Measurements from ENCODE around the gene FOXN1. TPM values are rescaled to one million over a fixed set of nuclear protein-coding genes. Genes with fewer than 3 reads are reported as not detected.

FOXN1 gene
- total and polyA plus RNA-seq, 2 of the 13 experiments (the other 11 are each of a cell fraction or from before 2014, with no cell fraction given) = 0.01 TPM; not detected in 1

DNA sequence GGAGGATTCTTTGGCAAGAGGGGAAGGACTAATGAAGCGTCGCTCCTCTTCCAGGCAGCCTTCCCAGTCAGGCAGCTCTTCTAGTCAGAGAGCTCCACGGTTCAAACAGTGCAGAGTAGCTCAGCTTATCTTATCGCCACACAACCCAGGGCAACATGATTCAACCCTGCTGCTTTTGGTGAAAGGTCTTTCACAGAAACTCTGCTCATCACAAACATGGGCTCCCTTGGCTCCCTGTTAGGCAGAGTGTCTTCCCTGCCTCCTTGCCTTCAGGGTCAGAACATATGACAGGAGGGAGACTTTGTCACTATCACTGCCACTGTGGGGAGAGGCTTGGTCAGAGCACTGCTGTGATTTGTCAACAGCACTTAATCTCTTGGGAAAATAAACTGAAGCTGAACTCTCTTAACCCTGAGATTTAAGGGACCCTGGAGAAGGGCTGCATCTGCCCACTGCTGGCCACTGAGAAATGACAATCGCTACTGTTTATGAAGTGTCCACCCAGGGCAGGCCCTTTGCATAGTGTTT lies 39.6 kb upstream of the FOXN1 start:
- Histone ChIP-seq H3K9ac (ENCODE audit: insufficient read depth, low read depth, low read length) (no peak overlapping the region), H3K36me3 (replicated peaks in 1 of 2; ENCODE audit: control insufficient read depth in 1 of 2, insufficient read depth in 2 of 2, low read length in 2 of 2) (no peaks in the 10 kb centered on the region), H3K79me2 (ENCODE audit: insufficient read depth, low read length) (no peaks in the 10 kb centered on the region), H2AFZ (ENCODE audit: low read length) (no peak overlapping the region), H3K9me3 (ENCODE audit: low read length) (no peaks in the 10 kb centered on the region), H3K4me1 (ENCODE audit: insufficient read depth, low read length) (peaks cover 21% of the 10 kb centered on the region), H3K27ac (ENCODE audit: extremely low read length, insufficient read depth, low read length) (no peak overlapping the region), H3K4me3 (replicated peaks in 1 of 3; ENCODE audit: insufficient read depth in 1 of 3, low read depth in 2 of 3, low read length in 3 of 3) (no peak overlapping the region), H4K20me1 (ENCODE audit: insufficient read depth, low read length) (no peaks in the 10 kb centered on the region), H3K4me2 (ENCODE audit: low read depth, low read length) (no peak overlapping the region), H3K27me3 (ENCODE audit: control insufficient read depth in 1 of 2, insufficient read depth in 2 of 2, low read length in 2 of 2) (peaks cover 0 to 24% of the 10 kb centered on the region in 2 experiments; a peak in 1 of 5 replicates)
- in situ Hi-C loops (cut with HindIII; ENCODE audit: extremely low pct_ligation_motif_present, low pct_unique_long_range_greater_than_20kb) = no loop called here
- intact Hi-C loops (cut with micrococcal nuclease; ENCODE audit: unreplicated experiment) = no loop called here
- DNase-seq (ENCODE audit: low spot score) (no peak), FAIRE-seq (no peak), ATAC-seq (peak; percentile 72)
- 0% methylated on average over 3 of the region's 5 CpGs for WGBS (ENCODE audit: low lambda C conversion rate)
- ChIA-PET POLR2A (no interaction called here), CTCF (ENCODE audit: low intra/inter-chr PET ratio, low total read pairs) (no interaction called here)
- no TSS peak for BruUV-seq (replicated peaks)
- TF ChIP-seq DRAP1 (CRISPR knock-in tag; IDR thresholded peaks at IDR 0.05) (no peak), SP2 (CRISPR knock-in tag; IDR thresholded peaks at IDR 0.05) (no peak), FOXA3 (CRISPR knock-in tag; IDR thresholded peaks at IDR 0.05) (0 out of 2 replicates have a peak, but pooled peaks have one; percentile 29), STAG1 (CRISPR knock-in tag; IDR thresholded peaks at IDR 0.05) (peak; percentile 16; the same call in 1 of the 2 replicates), ZNF234 (CRISPR knock-in tag; conservative IDR thresholded peaks at IDR 0.05) (no peak), ZNF44 (CRISPR knock-in tag; IDR thresholded peaks at IDR 0.05) (no peak), HMG20A (CRISPR knock-in tag; IDR thresholded peaks at IDR 0.05; ENCODE audit: borderline replicate concordance) (peak; percentile 40; the same call in 1 of the 2 replicates), THAP9 (CRISPR knock-in tag; IDR thresholded peaks at IDR 0.05; ENCODE audit: borderline replicate concordance) (no peak), PITX1 (CRISPR knock-in tag; IDR thresholded peaks at IDR 0.05) (peak; percentile 86), ZNF615 (CRISPR knock-in tag; IDR thresholded peaks at IDR 0.05; ENCODE audit: borderline replicate concordance) (no peak), GFI1 (CRISPR knock-in tag; IDR thresholded peaks at IDR 0.05; ENCODE audit: borderline replicate concordance) (peak; percentile 99), ESRRA (CRISPR knock-in tag; IDR thresholded peaks at IDR 0.05; ENCODE audit: low read depth) (no peak), KLF16 (CRISPR knock-in tag; IDR thresholded peaks at IDR 0.05) (no peak), JUN (CRISPR knock-in tag; IDR thresholded peaks at IDR 0.05) (no peak), HMG20B (CRISPR knock-in tag; conservative IDR thresholded peaks at IDR 0.05) (peak; percentile 90), FOXA1 (IDR thresholded peaks at IDR 0.05) (no peak), FOXA1 (CRISPR knock-in tag; IDR thresholded peaks at IDR 0.05) (peak; percentile 55)
- TF ChIP-seq, protein P1, sequence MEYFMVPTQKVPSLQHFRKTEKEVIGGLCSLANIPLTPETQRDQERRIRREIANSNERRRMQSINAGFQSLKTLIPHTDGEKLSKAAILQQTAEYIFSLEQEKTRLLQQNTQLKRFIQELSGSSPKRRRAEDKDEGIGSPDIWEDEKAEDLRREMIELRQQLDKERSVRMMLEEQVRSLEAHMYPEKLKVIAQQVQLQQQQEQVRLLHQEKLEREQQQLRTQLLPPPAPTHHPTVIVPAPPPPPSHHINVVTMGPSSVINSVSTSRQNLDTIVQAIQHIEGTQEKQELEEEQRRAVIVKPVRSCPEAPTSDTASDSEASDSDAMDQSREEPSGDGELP (IDR thresholded peaks at IDR 0.05; ENCODE audit: borderline replicate concordance, low read depth) = no peak
- TF ChIP-seq, protein P2, sequence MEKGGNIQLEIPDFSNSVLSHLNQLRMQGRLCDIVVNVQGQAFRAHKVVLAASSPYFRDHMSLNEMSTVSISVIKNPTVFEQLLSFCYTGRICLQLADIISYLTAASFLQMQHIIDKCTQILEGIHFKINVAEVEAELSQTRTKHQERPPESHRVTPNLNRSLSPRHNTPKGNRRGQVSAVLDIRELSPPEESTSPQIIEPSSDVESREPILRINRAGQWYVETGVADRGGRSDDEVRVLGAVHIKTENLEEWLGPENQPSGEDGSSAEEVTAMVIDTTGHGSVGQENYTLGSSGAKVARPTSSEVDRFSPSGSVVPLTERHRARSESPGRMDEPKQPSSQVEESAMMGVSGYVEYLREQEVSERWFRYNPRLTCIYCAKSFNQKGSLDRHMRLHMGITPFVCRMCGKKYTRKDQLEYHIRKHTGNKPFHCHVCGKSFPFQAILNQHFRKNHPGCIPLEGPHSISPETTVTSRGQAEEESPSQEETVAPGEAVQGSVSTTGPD (CRISPR knock-in tag; IDR thresholded peaks at IDR 0.05) = no peak
- TF ChIP-seq, protein P3, sequence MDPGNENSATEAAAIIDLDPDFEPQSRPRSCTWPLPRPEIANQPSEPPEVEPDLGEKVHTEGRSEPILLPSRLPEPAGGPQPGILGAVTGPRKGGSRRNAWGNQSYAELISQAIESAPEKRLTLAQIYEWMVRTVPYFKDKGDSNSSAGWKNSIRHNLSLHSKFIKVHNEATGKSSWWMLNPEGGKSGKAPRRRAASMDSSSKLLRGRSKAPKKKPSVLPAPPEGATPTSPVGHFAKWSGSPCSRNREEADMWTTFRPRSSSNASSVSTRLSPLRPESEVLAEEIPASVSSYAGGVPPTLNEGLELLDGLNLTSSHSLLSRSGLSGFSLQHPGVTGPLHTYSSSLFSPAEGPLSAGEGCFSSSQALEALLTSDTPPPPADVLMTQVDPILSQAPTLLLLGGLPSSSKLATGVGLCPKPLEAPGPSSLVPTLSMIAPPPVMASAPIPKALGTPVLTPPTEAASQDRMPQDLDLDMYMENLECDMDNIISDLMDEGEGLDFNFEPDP (CRISPR knock-in tag; conservative IDR thresholded peaks at IDR 0.05) = no peak

All from HepG2 (cell line).